ENCODE measurements around the gene UBE2E2.

DNA sequence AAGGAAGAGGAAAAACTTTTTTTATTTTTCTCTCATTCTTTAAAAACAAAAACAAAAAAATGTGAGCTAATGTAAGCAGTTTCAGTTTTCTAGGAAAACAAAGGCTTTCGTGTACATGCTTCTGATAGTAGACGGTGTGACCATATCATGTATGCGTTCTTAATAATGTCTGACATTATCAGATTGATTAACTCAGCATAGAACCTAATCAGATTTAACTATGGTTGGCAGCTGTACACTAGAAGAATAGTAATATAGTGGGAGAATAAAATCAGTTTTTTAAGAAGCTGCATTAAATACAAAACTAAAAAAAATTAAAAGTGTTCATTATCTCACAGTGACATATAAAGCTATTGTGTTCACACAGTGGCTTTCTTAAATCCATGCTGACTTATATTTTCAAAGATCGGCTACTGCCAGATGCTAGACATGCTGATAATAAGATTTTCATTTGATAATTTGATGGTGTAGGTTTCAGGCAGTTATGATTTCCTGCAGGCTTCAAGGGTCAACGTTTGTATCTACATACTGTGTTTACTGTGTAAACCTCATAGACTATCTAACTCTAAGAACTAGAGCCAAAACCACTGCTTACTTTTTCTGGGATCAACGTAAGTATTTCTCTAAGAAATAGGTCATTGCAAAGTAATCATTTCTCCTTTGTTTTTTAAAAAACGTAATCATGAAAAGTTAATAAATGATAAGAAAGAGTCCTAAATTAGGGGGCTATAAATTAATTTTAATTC is 74.0 kb downstream of the UBE2E2 start:
- TF ChIP-seq POLR2A (IDR thresholded peaks at IDR 0.05; ENCODE audit: low read depth, low read length) (no peak), POLR2AphosphoS5 (IDR thresholded peaks at IDR 0.05; ENCODE audit: low read depth, low read length) (no peak)
